Measurements from ENCODE around the gene RPL13.

DNA sequence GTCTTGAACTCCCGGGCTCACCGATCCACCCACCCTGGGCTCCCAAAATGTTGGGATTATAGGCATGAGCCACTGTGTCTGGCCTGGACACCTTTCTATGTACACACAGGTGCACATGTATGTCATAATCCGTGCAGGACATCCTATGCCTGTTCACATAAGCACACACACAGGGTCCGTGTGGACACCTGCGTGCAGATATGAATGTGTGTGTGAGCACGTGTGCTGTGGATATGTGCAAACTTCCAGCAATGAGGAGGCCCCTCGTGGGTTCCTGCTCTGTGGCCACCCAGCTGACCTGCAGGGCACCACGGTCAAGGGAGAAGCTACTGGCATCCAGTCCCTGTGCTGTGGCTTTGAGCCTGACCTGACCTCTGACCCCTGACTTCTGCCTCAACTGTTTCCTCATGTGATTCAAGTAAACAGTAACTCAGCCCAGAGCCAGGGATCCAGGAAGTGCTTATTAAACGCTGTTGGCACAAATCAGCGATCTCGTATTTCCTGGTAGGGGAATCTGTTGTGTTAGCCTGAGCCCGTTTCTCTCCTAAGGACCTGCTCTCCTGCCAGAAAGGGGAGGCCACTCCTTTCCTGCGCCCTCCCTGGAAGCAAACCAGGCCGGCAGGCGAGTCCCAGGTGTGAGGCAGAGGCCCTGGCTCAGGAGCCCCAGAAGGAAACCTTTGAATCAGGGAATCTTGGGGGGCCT is 21.5 kb downstream of the RPL13 start:
- TF ChIP-seq, protein P1, sequence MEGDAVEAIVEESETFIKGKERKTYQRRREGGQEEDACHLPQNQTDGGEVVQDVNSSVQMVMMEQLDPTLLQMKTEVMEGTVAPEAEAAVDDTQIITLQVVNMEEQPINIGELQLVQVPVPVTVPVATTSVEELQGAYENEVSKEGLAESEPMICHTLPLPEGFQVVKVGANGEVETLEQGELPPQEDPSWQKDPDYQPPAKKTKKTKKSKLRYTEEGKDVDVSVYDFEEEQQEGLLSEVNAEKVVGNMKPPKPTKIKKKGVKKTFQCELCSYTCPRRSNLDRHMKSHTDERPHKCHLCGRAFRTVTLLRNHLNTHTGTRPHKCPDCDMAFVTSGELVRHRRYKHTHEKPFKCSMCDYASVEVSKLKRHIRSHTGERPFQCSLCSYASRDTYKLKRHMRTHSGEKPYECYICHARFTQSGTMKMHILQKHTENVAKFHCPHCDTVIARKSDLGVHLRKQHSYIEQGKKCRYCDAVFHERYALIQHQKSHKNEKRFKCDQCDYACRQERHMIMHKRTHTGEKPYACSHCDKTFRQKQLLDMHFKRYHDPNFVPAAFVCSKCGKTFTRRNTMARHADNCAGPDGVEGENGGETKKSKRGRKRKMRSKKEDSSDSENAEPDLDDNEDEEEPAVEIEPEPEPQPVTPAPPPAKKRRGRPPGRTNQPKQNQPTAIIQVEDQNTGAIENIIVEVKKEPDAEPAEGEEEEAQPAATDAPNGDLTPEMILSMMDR (IDR thresholded peaks at IDR 0.05) = no peak
- no peak for TF ChIP-seq POLR2A (IDR thresholded peaks at IDR 0.05)
